Erythroblast (primary cell): ENCODE measurements around the gene ANTXR2.

ENCODE experiments used
- GATA1 ChIP-seq: IDR thresholded peaks from 2 replicates; pipeline ENCODE4 v1.6.1; 2011; ENCODE audit warnings: low read depth, mild to moderate bottlenecking, control low read depth, low read length, moderate library complexity
- POLR2A ChIP-seq: IDR thresholded peaks from 2 replicates; pipeline ENCODE4 v1.6.1; 2011; ENCODE audit warnings: mild to moderate bottlenecking, low read length

DNA sequence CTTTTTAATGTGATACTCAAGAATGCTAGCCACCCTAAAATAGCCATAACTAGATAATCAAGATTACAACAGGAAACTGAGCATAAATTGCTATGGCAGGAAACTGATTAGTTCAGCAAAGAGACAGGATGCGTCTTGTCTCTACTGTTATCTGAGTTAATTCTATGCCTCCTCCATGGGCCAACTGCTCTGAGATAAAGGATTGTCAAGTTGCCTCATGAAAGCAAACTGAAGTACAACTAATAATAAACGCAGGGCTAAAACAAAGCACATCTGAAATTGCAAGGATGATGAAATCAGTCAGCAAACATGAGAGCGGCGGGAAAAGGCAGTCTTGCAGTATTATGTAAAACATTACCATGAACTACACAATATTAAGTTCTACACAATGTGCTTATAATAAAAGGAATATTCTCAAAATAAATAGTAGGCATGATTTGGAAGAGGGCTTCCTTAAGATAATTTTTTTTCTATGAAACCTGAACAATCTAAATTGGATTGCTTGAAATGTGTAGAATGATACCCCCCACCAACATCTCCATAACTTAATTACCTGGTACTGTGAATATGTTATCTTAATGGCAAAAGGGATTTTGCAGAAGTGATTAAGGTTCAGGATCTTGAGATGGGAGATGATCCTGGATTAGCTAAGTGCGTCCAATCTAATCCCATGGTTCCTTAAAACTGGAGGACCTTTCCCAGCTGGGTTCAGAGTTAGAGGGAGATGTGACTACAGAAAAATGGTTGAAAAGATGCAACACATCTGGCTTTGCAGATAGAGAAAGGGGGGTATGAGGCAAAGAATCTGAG, 65.9 kb downstream of the ANTXR2 start:
- TF ChIP-seq POLR2A (no peak), GATA1 (no peak)
